Ascending aorta (tissue), 2 donors: Measurements from ENCODE around the gene PRR11. TPM values are rescaled to one million over a fixed set of nuclear protein-coding genes. Genes with fewer than 3 reads are reported as not detected.

Experiments
- DNase-seq, 2 donors: peaks; one replicate each; pipeline ENCODE4 v3.0.0-alpha.2; 2019; ENCODE audit warnings: low spot score in 2 of 2
- H3K27ac ChIP-seq, 2 donors: fragments of 200-600 bp; sonication (generic); one replicate each; pipeline ENCODE4 v1.5.1; 2016 to 2017; ENCODE audit warnings: mild to moderate bottlenecking in 1 of 2
- H3K27me3 ChIP-seq: fragments of 200-600 bp; sonication (generic); one replicate; pipeline ENCODE4 v1.5.1; 2017
- H3K36me3 ChIP-seq, 2 donors: fragments of 200-600 bp; sonication (generic); one replicate each; pipeline ENCODE4 v1.5.1; 2016
- H3K4me1 ChIP-seq, 2 donors: fragments of 200-600 bp; sonication (generic); one replicate each; pipeline ENCODE4 v1.5.1; 2016 to 2017; ENCODE audit warnings: mild to moderate bottlenecking in 1 of 2
- H3K4me3 ChIP-seq, 2 donors: fragments of 200-600 bp; sonication (generic); one replicate each; pipeline ENCODE4 v1.5.1; 2016 to 2017; ENCODE audit warnings: mild to moderate bottlenecking in 1 of 2
- H3K9me3 ChIP-seq, 2 donors: fragments of 200-600 bp; sonication (generic); one replicate each; pipeline ENCODE4 v1.5.1; 2016
- intact Hi-C: fragments of 100-400 bp; cut with DNase I; formaldehyde crosslinking; loops from one replicate; pipeline ENCODE4 v1.15.1; 2023
- total RNA-seq: library from RNA; depleted of rRNA; stranded (reverse); fragments of >200 nt; gene quantifications from one replicate; pipeline ENCODE4 v1.1.0, GENCODE V29; 2016
- TF ChIP-seq, protein P1 (sequence below), 3 experiments: fragments of 200-600 bp in 2 of 3; fragments of 450-650 bp in 1 of 3; sonication (generic) in 2 of 3; IDR thresholded peaks; one replicate each; pipeline ENCODE4 v1.5.1; 2016 to 2019; ENCODE audit warnings: antibody characterized with exemption in 3 of 3, mild to moderate bottlenecking in 1 of 3, moderate library complexity in 1 of 3

Gene PRR11
- total RNA-seq, 1 donor from 2014 or later: 0.11 TPM

DNA sequence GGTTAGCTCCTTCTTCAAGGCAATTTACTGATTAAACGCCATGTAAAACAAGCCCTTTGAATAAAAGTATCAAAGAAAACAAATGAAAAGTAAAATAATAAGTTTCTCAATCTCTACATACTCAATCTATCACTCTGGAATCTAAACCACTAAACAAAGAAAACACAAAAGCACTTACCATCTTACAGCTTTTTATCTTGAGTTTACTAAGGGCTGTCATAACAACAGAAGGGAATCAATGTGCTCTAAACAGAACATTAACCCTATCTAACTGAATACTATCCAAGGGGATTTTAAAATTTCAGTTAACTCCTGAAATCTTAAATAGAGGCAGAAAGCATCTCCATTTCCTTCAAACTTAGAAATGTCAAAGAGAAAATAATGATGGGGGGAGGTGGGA, 4.0 kb upstream of the PRR11 start:
- DNase-seq: no peak
- intact Hi-C loops: no loop called here
- Histone ChIP-seq H3K27me3 (no peaks in the 10 kb centered on the region), H3K4me1 (peaks cover 0 to 22% of the 10 kb centered on the region in 2 donors), H3K36me3 (no peaks in the 10 kb centered on the region), H3K4me3 (no peak overlapping the region), H3K27ac (no peak overlapping the region), H3K9me3 (no peaks in the 10 kb centered on the region)
- TF ChIP-seq, protein P1, sequence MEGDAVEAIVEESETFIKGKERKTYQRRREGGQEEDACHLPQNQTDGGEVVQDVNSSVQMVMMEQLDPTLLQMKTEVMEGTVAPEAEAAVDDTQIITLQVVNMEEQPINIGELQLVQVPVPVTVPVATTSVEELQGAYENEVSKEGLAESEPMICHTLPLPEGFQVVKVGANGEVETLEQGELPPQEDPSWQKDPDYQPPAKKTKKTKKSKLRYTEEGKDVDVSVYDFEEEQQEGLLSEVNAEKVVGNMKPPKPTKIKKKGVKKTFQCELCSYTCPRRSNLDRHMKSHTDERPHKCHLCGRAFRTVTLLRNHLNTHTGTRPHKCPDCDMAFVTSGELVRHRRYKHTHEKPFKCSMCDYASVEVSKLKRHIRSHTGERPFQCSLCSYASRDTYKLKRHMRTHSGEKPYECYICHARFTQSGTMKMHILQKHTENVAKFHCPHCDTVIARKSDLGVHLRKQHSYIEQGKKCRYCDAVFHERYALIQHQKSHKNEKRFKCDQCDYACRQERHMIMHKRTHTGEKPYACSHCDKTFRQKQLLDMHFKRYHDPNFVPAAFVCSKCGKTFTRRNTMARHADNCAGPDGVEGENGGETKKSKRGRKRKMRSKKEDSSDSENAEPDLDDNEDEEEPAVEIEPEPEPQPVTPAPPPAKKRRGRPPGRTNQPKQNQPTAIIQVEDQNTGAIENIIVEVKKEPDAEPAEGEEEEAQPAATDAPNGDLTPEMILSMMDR (IDR thresholded peaks at IDR 0.05): no peak

DNA sequence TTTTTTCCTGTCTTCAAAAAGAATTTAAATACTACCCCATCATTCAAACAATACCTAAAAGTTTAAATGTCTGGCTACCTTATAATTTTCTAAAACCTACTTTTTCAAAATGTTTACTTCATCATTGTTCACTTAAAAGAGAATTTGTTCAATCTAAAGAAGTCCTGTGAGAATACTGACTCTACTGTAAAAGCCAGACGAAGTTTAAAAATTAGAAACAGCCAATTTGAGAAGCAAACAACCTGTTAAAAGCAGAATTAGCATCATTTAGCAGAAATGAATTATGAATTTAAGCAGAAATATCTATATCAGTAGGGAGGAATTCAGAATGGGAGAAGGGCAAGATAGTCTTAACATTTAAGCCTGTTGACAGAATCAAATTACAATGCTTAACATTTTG, 2.6 kb upstream of the PRR11 start:
- intact Hi-C loops: loop anchor here (2.0 kb wide), 1 partner anchor 54 kb away; no protein-coding TSS in a partner anchor
- H3K9me3 ChIP-seq: no peaks in the 10 kb centered on the region
- peak overlapping the region in 1 of 2 donors; percentile 89 for H3K4me3 ChIP-seq
- DNase-seq: no peak
- no peaks in the 10 kb centered on the region for H3K36me3 ChIP-seq
- TF ChIP-seq, protein P1 (IDR thresholded peaks at IDR 0.05): no peak
- H3K4me1 ChIP-seq: peaks cover 0 to 22% of the 10 kb centered on the region in 2 donors
- H3K27ac ChIP-seq: peak overlapping the region in 1 of 2 donors; percentile 84
- H3K27me3 ChIP-seq: no peaks in the 10 kb centered on the region

DNA sequence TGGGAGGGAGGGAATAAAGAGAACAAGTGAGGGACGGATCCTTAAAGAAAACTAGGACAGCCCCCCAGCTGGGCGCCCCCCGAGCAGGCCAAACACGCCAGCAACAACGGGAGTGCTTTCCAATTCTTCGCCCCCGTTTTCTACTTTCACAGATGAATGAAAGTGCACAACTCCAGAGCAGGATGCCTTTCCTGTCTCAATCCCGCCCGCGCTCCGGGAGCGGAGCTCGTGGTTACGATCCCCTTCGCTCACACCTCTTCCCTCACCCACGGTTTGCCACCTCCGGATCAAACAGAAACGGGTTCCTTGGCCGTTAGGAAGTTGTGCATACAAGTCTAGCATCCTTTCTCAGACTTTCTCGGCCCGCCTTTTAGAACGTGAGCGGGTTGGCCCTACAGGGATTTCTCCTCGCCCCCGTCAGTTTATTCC, 1.2 kb upstream of the PRR11 start:
- TF ChIP-seq, protein P1 (IDR thresholded peaks at IDR 0.05): no peak
- Histone ChIP-seq H3K4me1 (peaks cover 0 to 22% of the 10 kb centered on the region in 2 donors), H3K27me3 (no peaks in the 10 kb centered on the region), H3K27ac (peak overlapping the region; percentile 84 to 87), H3K4me3 (peak overlapping the region; percentile 89 to 92), H3K9me3 (no peaks in the 10 kb centered on the region), H3K36me3 (no peaks in the 10 kb centered on the region)
- no peak for DNase-seq
- intact Hi-C loops: no loop called here

DNA sequence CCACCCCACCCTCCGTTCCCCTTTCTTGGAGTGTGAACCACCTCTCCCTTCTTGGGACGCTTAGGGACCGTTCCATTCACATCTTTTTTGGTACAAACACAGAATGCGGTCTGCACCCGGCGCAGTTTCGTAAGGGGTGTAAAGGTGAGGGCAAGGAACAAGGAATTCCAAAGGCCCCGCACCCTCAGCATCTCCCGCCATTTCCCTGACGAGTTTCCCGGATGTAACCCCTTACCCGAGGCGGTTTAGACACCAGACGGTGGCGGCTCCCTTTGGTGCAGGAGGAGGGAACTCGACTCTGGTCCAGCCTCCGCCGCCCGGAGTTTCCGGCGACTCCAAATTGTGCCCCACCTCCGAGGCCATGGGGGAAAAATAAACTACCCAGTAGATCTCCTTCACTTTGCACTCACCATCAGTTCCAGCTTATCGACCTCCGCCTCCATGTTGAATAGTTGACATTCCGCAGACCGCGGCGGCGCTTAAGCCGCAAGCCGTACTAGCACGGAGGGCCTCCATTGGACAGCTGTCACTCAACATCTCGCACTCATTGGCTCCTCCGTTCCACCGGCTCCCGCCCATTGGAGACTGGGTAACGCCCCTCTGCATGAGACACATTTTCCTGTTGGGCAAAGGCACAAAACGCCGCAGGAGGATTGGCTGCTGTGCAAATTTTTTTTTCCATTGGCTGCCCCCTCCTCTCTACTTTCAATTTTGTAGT, 666 bp upstream of the PRR11 start, which contains the start of gene SKA2:
Gene SKA2 (minus strand): TSS at position 466 of the 718 bp plus-strand sequence. CDS start 23 bp downstream, at position 443.
- Histone ChIP-seq H3K9me3 (no peaks in the 10 kb centered on the region), H3K27me3 (no peaks in the 10 kb centered on the region), H3K36me3 (no peaks in the 10 kb centered on the region), H3K4me3 (peak within 1 kb of the TSS; percentile 89 to 92), H3K27ac (peak within 1 kb of the TSS; percentile 84 to 87), H3K4me1 (peaks cover 0 to 22% of the 10 kb centered on the region in 2 donors)
- DNase-seq: peak in 1 of 2 donors; percentile 94
- intact Hi-C loops: loop anchor here (1.0 kb wide), 2 partner anchors 49 to 637 kb away; partner anchors contain the start of gene TRIM37
- TF ChIP-seq, protein P1 (IDR thresholded peaks at IDR 0.05): no peak

DNA sequence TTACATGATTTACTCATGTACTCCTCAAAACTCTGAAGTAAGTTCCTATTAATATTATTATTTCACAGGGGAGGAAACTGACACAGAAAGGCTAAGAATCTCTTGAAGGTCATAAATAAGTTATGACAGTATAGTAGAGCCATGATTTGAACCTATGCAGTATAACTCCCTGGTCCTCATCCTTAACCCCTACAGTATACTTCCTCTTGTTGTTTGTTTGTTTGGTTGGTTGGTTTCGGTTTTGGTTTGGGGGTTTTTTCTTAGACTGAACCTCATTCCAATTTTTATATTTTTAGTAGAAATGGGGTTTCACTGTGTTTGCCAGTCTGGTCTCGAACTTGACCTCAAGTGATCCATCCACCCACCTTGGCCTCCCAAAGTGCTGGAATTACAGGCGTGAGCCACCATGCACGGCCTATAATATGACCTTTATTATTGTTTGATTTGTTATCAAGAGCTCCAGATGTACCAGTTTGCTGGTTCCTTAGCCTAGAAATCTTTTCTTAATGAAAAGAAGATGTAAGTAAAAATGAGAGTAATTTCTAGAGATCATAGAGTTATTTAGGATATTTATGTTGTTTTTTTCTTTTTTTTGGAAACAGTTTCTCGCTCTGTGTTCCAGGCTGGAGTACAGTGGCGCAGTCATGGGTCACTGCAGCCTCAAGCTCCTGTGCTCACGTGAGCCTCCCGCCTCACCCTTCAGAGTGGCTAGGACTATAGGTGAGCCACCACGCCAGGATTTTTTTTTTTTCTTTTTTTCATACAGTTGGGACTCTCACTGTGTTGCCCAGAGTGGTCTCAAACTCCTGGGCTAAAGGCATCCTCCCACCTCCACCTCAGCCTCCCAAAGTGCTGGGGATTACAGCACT, 4.8 kb downstream of the PRR11 start:
- intact Hi-C loops: no loop called here

More for the DNA sequence above, 4.8 kb downstream of the PRR11 start:
- Histone ChIP-seq H3K27me3 (no peaks in the 10 kb centered on the region), H3K4me1 (peaks cover 0 to 5% of the 10 kb centered on the region in 2 donors), H3K27ac (no peak overlapping the region), H3K9me3 (no peaks in the 10 kb centered on the region), H3K36me3 (no peaks in the 10 kb centered on the region), H3K4me3 (no peak overlapping the region)
- DNase-seq: no peak
- TF ChIP-seq, protein P1 (IDR thresholded peaks at IDR 0.05): no peak
